PFSK-1 (cell line): ENCODE data around the gene RPS6KA5.

Source experiments
- FOXP2 ChIP-seq: optimal IDR thresholded peaks from 2 replicates; pipeline ENCODE3; 2011; ENCODE audit warnings: borderline replicate concordance, control low read depth, inconsistent platforms; ENCODE audit not compliant: insufficient read depth; ENCODE audit errors: extremely low read length, extremely low read depth
- POLR2AphosphoS5 ChIP-seq: IDR thresholded peaks from 2 replicates; pipeline ENCODE4 v1.6.1; 2012; ENCODE audit warnings: low read depth, mild to moderate bottlenecking, control low read depth, low read length, moderate library complexity
- SIN3A ChIP-seq: IDR thresholded peaks from 2 replicates; pipeline ENCODE4 v1.6.1; 2012; ENCODE audit warnings: mild to moderate bottlenecking, low read length, moderate library complexity, borderline replicate concordance; ENCODE audit not compliant: insufficient read depth
- TAF1 ChIP-seq: IDR thresholded peaks from 2 replicates; pipeline ENCODE4 v1.6.1; 2012; ENCODE audit warnings: low read length, control low read depth, borderline replicate concordance; ENCODE audit not compliant: insufficient read depth
- TF ChIP-seq, protein P1 (sequence below), 2 experiments: IDR thresholded peaks; 2 replicates each; pipeline versions ENCODE4 v1.6.1 to v1.8.0; 2011 to 2012; ENCODE audit warnings: low read depth in 2 of 2, low read length in 2 of 2, control low read depth in 1 of 2, inconsistent platforms in 1 of 2, mild to moderate bottlenecking in 1 of 2, moderate library complexity in 1 of 2; ENCODE audit not compliant: insufficient read depth in 1 of 2

Gene RPS6KA5

DNA sequence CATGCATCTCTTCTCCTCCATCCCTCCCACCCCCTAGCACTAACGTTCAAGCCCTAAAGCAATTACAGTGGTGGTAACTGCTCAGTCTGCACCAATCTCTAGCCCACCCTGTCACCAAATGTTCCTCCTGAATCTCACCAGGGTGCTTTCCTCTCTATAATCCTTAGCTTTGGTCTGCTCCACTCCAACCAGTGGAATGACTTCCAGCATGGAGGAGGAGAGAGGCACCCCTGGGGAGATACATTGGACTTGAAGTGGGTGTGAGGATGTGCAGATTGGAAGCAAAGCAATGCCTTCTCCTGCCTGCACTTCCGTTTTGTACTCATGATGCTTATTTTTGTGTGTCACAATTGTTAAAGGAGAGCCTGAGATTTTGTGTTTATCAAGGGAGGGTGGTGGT lies 24.1 kb upstream of the RPS6KA5 start:
- no peak for TF ChIP-seq FOXP2
- no peak for TF ChIP-seq TAF1
- no peak for TF ChIP-seq SIN3A
- TF ChIP-seq, protein P1, sequence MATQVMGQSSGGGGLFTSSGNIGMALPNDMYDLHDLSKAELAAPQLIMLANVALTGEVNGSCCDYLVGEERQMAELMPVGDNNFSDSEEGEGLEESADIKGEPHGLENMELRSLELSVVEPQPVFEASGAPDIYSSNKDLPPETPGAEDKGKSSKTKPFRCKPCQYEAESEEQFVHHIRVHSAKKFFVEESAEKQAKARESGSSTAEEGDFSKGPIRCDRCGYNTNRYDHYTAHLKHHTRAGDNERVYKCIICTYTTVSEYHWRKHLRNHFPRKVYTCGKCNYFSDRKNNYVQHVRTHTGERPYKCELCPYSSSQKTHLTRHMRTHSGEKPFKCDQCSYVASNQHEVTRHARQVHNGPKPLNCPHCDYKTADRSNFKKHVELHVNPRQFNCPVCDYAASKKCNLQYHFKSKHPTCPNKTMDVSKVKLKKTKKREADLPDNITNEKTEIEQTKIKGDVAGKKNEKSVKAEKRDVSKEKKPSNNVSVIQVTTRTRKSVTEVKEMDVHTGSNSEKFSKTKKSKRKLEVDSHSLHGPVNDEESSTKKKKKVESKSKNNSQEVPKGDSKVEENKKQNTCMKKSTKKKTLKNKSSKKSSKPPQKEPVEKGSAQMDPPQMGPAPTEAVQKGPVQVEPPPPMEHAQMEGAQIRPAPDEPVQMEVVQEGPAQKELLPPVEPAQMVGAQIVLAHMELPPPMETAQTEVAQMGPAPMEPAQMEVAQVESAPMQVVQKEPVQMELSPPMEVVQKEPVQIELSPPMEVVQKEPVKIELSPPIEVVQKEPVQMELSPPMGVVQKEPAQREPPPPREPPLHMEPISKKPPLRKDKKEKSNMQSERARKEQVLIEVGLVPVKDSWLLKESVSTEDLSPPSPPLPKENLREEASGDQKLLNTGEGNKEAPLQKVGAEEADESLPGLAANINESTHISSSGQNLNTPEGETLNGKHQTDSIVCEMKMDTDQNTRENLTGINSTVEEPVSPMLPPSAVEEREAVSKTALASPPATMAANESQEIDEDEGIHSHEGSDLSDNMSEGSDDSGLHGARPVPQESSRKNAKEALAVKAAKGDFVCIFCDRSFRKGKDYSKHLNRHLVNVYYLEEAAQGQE (IDR thresholded peaks at IDR 0.05; ENCODE audit: insufficient read depth in 1 of 2, low read depth in 2 of 2, low read length in 2 of 2) = no peak
- no peak for TF ChIP-seq POLR2AphosphoS5

DNA sequence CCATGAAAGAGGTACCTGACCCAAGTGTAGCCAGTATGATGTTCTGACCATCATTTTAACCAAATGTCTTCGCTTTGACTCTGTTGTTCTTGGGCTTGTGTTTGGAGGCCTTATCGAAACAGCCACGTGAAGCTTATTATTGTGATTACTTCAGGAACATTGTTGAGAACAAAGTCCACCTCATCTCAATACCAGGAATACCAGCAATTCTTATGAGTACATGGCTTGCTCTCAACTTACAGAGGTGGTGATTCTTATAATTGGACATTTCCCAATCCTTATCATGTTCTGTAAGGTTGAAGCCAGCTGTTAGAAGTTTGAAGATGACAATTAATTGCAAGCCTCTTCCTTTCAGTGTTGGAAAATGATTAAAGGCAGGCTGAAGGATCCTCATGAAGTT lies 21.8 kb upstream of the RPS6KA5 start:
- no peak for TF ChIP-seq TAF1
- TF ChIP-seq, protein P1 (IDR thresholded peaks at IDR 0.05; ENCODE audit: insufficient read depth in 1 of 2, low read depth in 2 of 2, low read length in 2 of 2) = no peak
- TF ChIP-seq FOXP2 = no peak
- no peak for TF ChIP-seq SIN3A
- TF ChIP-seq POLR2AphosphoS5 = no peak

DNA sequence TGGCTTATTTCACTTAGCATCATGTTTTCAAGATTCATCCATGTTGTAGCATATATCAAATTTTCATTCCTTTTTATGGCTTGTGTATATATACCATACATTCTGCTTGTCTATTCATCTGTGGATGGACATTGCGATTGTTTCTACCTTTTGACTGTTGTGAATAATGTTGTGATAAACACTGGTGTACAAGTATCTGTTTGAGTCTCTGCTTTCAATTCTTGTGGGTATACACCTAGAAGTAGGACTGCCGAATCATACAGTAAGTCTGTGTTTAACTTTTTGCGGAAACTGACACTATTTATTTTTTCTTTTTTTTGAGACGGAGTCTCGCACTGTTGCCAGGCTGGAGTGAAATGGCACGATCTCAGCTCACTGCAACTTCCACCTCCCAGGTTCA lies 19.6 kb upstream of the RPS6KA5 start:
- TF ChIP-seq, protein P1 (IDR thresholded peaks at IDR 0.05; ENCODE audit: insufficient read depth in 1 of 2, low read depth in 2 of 2, low read length in 2 of 2) = no peak
- no peak for TF ChIP-seq TAF1
- no peak for TF ChIP-seq SIN3A
- TF ChIP-seq FOXP2 = no peak
- no peak for TF ChIP-seq POLR2AphosphoS5

DNA sequence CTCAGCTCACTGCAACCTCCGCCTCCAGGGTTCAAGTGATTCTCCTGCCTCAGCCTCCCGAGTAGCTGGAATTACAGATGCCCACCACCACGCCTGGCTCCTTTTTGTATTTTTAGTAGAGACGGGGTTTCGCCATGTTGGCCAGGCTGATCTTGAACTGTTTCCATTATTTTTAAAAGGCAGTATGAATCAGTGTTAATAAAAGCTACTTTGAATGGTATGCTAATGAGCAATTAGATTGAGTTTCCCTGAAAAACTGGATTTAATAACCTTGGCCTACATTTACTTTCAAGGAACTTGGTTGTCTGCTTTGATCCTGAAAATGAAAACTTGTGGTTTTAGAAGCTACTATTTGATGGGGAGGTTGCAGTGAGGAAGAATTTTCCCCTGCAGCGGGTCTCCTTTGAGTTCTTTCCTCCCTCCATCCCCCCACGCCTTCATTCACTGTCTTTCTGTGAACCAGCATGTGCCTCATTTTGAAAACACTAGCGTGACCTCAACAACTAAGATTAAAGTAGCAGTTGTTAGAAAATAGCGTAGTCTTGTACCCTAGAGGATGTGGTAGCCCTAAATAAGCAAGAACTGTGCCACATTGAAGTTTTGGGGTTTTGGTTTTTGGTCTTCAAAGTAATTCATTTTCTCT lies 17.8 kb upstream of the RPS6KA5 start:
- TF ChIP-seq POLR2AphosphoS5 (no peak), FOXP2 (no peak), TAF1 (no peak), SIN3A (no peak)
- TF ChIP-seq, protein P1 (IDR thresholded peaks at IDR 0.05; ENCODE audit: insufficient read depth in 1 of 2, low read depth in 2 of 2, low read length in 2 of 2) = no peak
